Fibroblast of lung (primary cell): Measurements from ENCODE around the gene FBXW5. TPM values are rescaled to one million over a fixed set of nuclear protein-coding genes. Genes with fewer than 3 reads are reported as not detected.
A peak's percentile ranks its signal among the peaks of the same experiment; 100 is the strongest.

ENCODE experiments used
- DNase-seq, 2 donors: peaks; one replicate each; pipeline versions ENCODE4 v3.0.0 to v3.0.0-alpha.2; 2010; ENCODE audit warnings: low read depth in 2 of 2
- H2AFZ ChIP-seq: 2 replicates; pipeline ENCODE4 v1.5.1; 2012; ENCODE audit warnings: low read length, control low read depth, inconsistent platforms
- H3K27ac ChIP-seq: 2 replicates; pipeline ENCODE4 v1.5.1; 2011; ENCODE audit warnings: low read length, control low read depth; ENCODE audit not compliant: insufficient read depth
- H3K27me3 ChIP-seq: 2 replicates; pipeline ENCODE4 v1.5.1; 2011; ENCODE audit warnings: mild to moderate bottlenecking, low read length; ENCODE audit not compliant: control insufficient read depth, insufficient read depth
- H3K36me3 ChIP-seq: 2 replicates; pipeline ENCODE4 v1.5.1; 2011; ENCODE audit warnings: low read length; ENCODE audit not compliant: control insufficient read depth, insufficient read depth
- H3K4me1 ChIP-seq: 2 replicates; pipeline ENCODE4 v1.5.1; 2011; ENCODE audit warnings: low read length; ENCODE audit not compliant: control insufficient read depth, insufficient read depth; ENCODE audit errors: extremely low read depth
- H3K4me2 ChIP-seq: 2 replicates; pipeline ENCODE4 v1.5.1; 2011; ENCODE audit warnings: low read length, control low read depth; ENCODE audit not compliant: insufficient read depth; ENCODE audit errors: extremely low read depth
- H3K4me3 ChIP-seq, 4 experiments: fragments of 200-600 bp in 1 of 4; sonication (generic) in 1 of 4; replicated peaks in 1 of 4; 2 replicates each; pipeline ENCODE4 v1.5.1; 2011 to 2016; ENCODE audit warnings: low read length in 4 of 4, low read depth in 3 of 4, mild to moderate bottlenecking in 3 of 4, control low read depth in 2 of 4, inconsistent platforms in 1 of 4, mixed read lengths in 1 of 4; ENCODE audit not compliant: insufficient read depth in 1 of 4; ENCODE audit errors: control extremely low read depth in 1 of 4
- H3K79me2 ChIP-seq: 2 replicates; pipeline ENCODE4 v1.5.1; 2012; ENCODE audit warnings: mild to moderate bottlenecking, low read length, inconsistent platforms; ENCODE audit not compliant: control insufficient read depth, insufficient read depth
- H3K9ac ChIP-seq: 2 replicates; pipeline ENCODE4 v1.5.1; 2011; ENCODE audit warnings: mild to moderate bottlenecking, low read length, control low read depth; ENCODE audit not compliant: insufficient read depth
- H3K9me3 ChIP-seq: 2 replicates; pipeline ENCODE4 v1.5.1; 2012; ENCODE audit warnings: low read depth, low read length; ENCODE audit not compliant: control insufficient read depth, insufficient read depth
- H4K20me1 ChIP-seq: 2 replicates; pipeline ENCODE4 v1.5.1; 2011; ENCODE audit warnings: low read length; ENCODE audit not compliant: control insufficient read depth, insufficient read depth; ENCODE audit errors: extremely low read depth
- CTCF ChIP-seq, 2 donors: IDR thresholded peaks in 1 of 2; conservative IDR thresholded peaks in 1 of 2; 1 replicate in 1 of 2; 2 replicates in 1 of 2; pipeline ENCODE4 v1.5.1; 2011 to 2012; ENCODE audit warnings: low read length in 2 of 2, control low read depth in 1 of 2, inconsistent platforms in 1 of 2, low read depth in 1 of 2, mild to moderate bottlenecking in 1 of 2
- EZH2 ChIP-seq: IDR thresholded peaks from 2 replicates; pipeline ENCODE4 v1.5.1; 2012; ENCODE audit warnings: low read length, control low read depth, mild to moderate bottlenecking; ENCODE audit errors: missing control alignments
- polyA plus RNA-seq, 2 donors: library from polyadenylated mRNA; depleted of rRNA in 1 of 2; stranded (reverse) in 1 of 2; unstranded in 1 of 2; fragments of >200 nt; gene quantifications; 2 replicates each; pipeline ENCODE4 v1.2.1, GENCODE V29; 2011 to 2012; ENCODE audit warnings: missing spikeins in 1 of 2
- total RNA-seq: library from RNA; depleted of rRNA; stranded (reverse); fragments of >200 nt; gene quantifications from 2 replicates; pipeline ENCODE4 v1.2.1, GENCODE V29; 2014

Gene FBXW5
- total and polyA plus RNA-seq, 2 donors (not counting 1 experiment from before 2014, with no cell fraction given) = 31.3 to 166 TPM

GRCh38 chr9:136978865-136979544 lies 34.5 kb upstream of the FBXW5 start:
- Histone ChIP-seq H3K79me2 (no peaks in the 10 kb centered on the region), H3K4me1 (no peaks in the 10 kb centered on the region), H3K4me2 (no peak overlapping the region), H3K4me3 (peak overlapping the region in 1 of 4 experiments; percentile 27), H3K27me3 (peaks cover 9% of the 10 kb centered on the region), H3K9me3 (no peaks in the 10 kb centered on the region), H3K27ac (no peak overlapping the region), H2AFZ (no peak overlapping the region), H3K36me3 (no peaks in the 10 kb centered on the region), H4K20me1 (no peaks in the 10 kb centered on the region), H3K9ac (no peak overlapping the region)
- no peak for TF ChIP-seq EZH2
- no peak for DNase-seq

- Histone ChIP-seq H2AFZ (peak overlapping the region; percentile 60), H4K20me1 (no peaks in the 10 kb centered on the region), H3K36me3 (no peaks in the 10 kb centered on the region), H3K9me3 (no peaks in the 10 kb centered on the region), H3K4me2 (peak overlapping the region; percentile 85), H3K9ac (peak overlapping the region; percentile 23), H3K79me2 (no peaks in the 10 kb centered on the region), H3K27ac (no peak overlapping the region), H3K4me1 (no peaks in the 10 kb centered on the region), H3K4me3 (peak overlapping the region; percentile 14 to 69 (median 40)), H3K27me3 (peaks cover 4% of the 10 kb centered on the region)
- TF ChIP-seq EZH2 = no peak
- TF ChIP-seq CTCF (conservative IDR thresholded peaks at IDR 0.05 in 1 of 2, IDR thresholded peaks at IDR 0.05 in 1 of 2; ENCODE audit: low read depth in 1 of 2, low read length in 2 of 2) = no peak
- DNase-seq = peak; percentile 27 to 62
These were observed 33.7 kb upstream of the FBXW5 start for GRCh38 chr9:136978073-136978864.

- Histone ChIP-seq H3K27me3 (peaks cover 4% of the 10 kb centered on the region), H3K9ac (peak overlapping the region; percentile 23), H3K4me2 (peak overlapping the region; percentile 85), H2AFZ (peak overlapping the region; percentile 60), H3K79me2 (no peaks in the 10 kb centered on the region), H3K9me3 (no peaks in the 10 kb centered on the region), H3K4me1 (no peaks in the 10 kb centered on the region), H3K4me3 (peak overlapping the region in 3 of 4 experiments; percentile 14 to 69 (median 55)), H3K36me3 (no peaks in the 10 kb centered on the region), H4K20me1 (no peaks in the 10 kb centered on the region), H3K27ac (no peak overlapping the region)
- DNase-seq = no peak
- no peak for TF ChIP-seq EZH2
- no peak for TF ChIP-seq CTCF (conservative IDR thresholded peaks at IDR 0.05 in 1 of 2, IDR thresholded peaks at IDR 0.05 in 1 of 2; ENCODE audit: low read depth in 1 of 2, low read length in 2 of 2)
These were observed 33.1 kb upstream of the FBXW5 start for GRCh38 chr9:136977649-136978072.
